HEK293 (cell line): ENCODE data around the gene RGS13.

Experiments
- CTCF ChIA-PET: fragments of 350-600 bp; formaldehyde crosslinking; extraction: SDS; loops from one replicate; lab custom pipeline; 2021; ENCODE audit warnings: antibody characterized with exemption; lab: Yijun Ruan, JAX
- POLR2A ChIA-PET: fragments of 300-600 bp; formaldehyde crosslinking; extraction: SDS; loops from one replicate; lab custom pipeline; 2020; ENCODE audit warnings: antibody characterized with exemption, inconsistent platforms; lab: Yijun Ruan, JAX
- H3K27ac ChIP-seq: fragments of 200-500 bp; sonication (Bioruptor generic); 2 replicates; pipeline ENCODE4 v1.5.1; 2014; ENCODE audit warnings: low read depth, low read length, control low read depth, inconsistent platforms; ENCODE audit errors: extremely low read depth
- H3K36me3 ChIP-seq, 2 experiments: fragments of 200-500 bp in 1 of 2; sonication (Bioruptor generic) in 1 of 2; 1 replicate in 1 of 2; 2 replicates in 1 of 2; pipeline ENCODE4 v1.5.1; 2014 to 2017; ENCODE audit warnings: inconsistent platforms in 2 of 2, low read length in 2 of 2; ENCODE audit not compliant: control insufficient read depth in 2 of 2, insufficient read depth in 1 of 2
- H3K4me1 ChIP-seq: fragments of 200-500 bp; sonication (Bioruptor generic); 2 replicates; pipeline ENCODE4 v1.5.1; 2014; ENCODE audit warnings: mild to moderate bottlenecking, low read length, inconsistent platforms; ENCODE audit not compliant: control insufficient read depth, insufficient read depth
- H3K4me3 ChIP-seq: 2 replicates; pipeline ENCODE4 v1.5.1; 2011; ENCODE audit warnings: low read depth, mild to moderate bottlenecking, control low read depth, low read length, moderate library complexity
- H3K9me3 ChIP-seq: fragments of 200-500 bp; sonication (Bioruptor generic); 2 replicates; pipeline ENCODE4 v1.5.1; 2014; ENCODE audit warnings: low read depth, low read length, inconsistent platforms; ENCODE audit not compliant: control insufficient read depth, insufficient read depth
- BCL11B ChIP-seq: fragments of 450-650 bp; formaldehyde crosslinking; IDR thresholded peaks from 2 replicates; pipeline ENCODE4 v1.5.1; 2016; ENCODE audit warnings: low read depth, missing biosample characterization, missing genetic modification characterization
- GLI4 ChIP-seq: fragments of 450-650 bp; formaldehyde crosslinking; IDR thresholded peaks from 2 replicates; pipeline ENCODE4 v1.5.1; 2016; ENCODE audit warnings: missing biosample characterization, missing genetic modification characterization
- KLF1 ChIP-seq: fragments of 450-650 bp; formaldehyde crosslinking; IDR thresholded peaks from 2 replicates; pipeline ENCODE4 v1.5.1; 2016; ENCODE audit warnings: missing biosample characterization, missing genetic modification characterization
- KLF10 ChIP-seq: fragments of 450-650 bp; IDR thresholded peaks from 2 replicates; pipeline ENCODE4 v1.5.1; 2018; ENCODE audit warnings: missing biosample characterization, mild to moderate bottlenecking, missing genetic modification characterization
- KLF7 ChIP-seq: fragments of 450-650 bp; formaldehyde crosslinking; IDR thresholded peaks from 2 replicates; pipeline ENCODE4 v1.5.1; 2016; ENCODE audit warnings: missing biosample characterization, missing genetic modification characterization, borderline replicate concordance
- KLF8 ChIP-seq: fragments of 450-650 bp; formaldehyde crosslinking; IDR thresholded peaks from 2 replicates; pipeline ENCODE4 v1.5.1; 2016; ENCODE audit warnings: missing biosample characterization, missing genetic modification characterization
- MZF1 ChIP-seq: fragments of 450-650 bp; formaldehyde crosslinking; IDR thresholded peaks from 2 replicates; pipeline ENCODE4 v1.5.1; 2017; ENCODE audit warnings: missing biosample characterization, missing genetic modification characterization, borderline replicate concordance
- RBAK ChIP-seq: fragments of 450-650 bp; formaldehyde crosslinking; IDR thresholded peaks from 2 replicates; pipeline ENCODE4 v1.5.1; 2016; ENCODE audit warnings: missing biosample characterization, missing genetic modification characterization
- SCRT2 ChIP-seq: fragments of 450-650 bp; formaldehyde crosslinking; IDR thresholded peaks from 2 replicates; pipeline ENCODE4 v1.5.1; 2016; ENCODE audit warnings: missing biosample characterization, missing genetic modification characterization
- TCF7L2 ChIP-seq: IDR thresholded peaks from 2 replicates; pipeline ENCODE4 v1.6.1; 2011; ENCODE audit warnings: low read depth, mild to moderate bottlenecking, inconsistent platforms, low read length, moderate library complexity, borderline replicate concordance
- ZBTB21 ChIP-seq: fragments of 450-650 bp; formaldehyde crosslinking; IDR thresholded peaks from 2 replicates; pipeline ENCODE4 v1.5.1; 2017; ENCODE audit warnings: missing biosample characterization, missing genetic modification characterization
- ZFP37 ChIP-seq: fragments of 450-650 bp; formaldehyde crosslinking; IDR thresholded peaks from 2 replicates; pipeline ENCODE4 v1.5.1; 2016; ENCODE audit warnings: missing biosample characterization, missing genetic modification characterization
- ZNF114 ChIP-seq: fragments of 450-650 bp; formaldehyde crosslinking; IDR thresholded peaks from 2 replicates; pipeline ENCODE4 v1.5.0; 2017; ENCODE audit warnings: missing biosample characterization, missing genetic modification characterization
- ZNF146 ChIP-seq: fragments of 450-650 bp; formaldehyde crosslinking; IDR thresholded peaks from 2 replicates; pipeline ENCODE4 v1.5.1; 2016; ENCODE audit warnings: missing biosample characterization, missing genetic modification characterization
- ZNF169 ChIP-seq: fragments of 450-650 bp; formaldehyde crosslinking; IDR thresholded peaks from 2 replicates; pipeline ENCODE4 v1.5.1; 2016; ENCODE audit warnings: missing biosample characterization, missing genetic modification characterization
- ZNF221 ChIP-seq: fragments of 450-650 bp; formaldehyde crosslinking; IDR thresholded peaks from 2 replicates; pipeline ENCODE4 v1.5.1; 2017; ENCODE audit warnings: missing biosample characterization, missing genetic modification characterization, borderline replicate concordance
- ZNF23 ChIP-seq: fragments of 450-650 bp; formaldehyde crosslinking; IDR thresholded peaks from 2 replicates; pipeline ENCODE4 v1.5.1; 2016; ENCODE audit warnings: missing biosample characterization, missing genetic modification characterization, borderline replicate concordance
- ZNF510 ChIP-seq: fragments of 450-650 bp; formaldehyde crosslinking; IDR thresholded peaks from 2 replicates; pipeline ENCODE4 v1.5.1; 2018; ENCODE audit warnings: mild to moderate bottlenecking, missing genetic modification characterization, missing biosample characterization; ENCODE audit not compliant: insufficient replicate concordance
- ZNF558 ChIP-seq: fragments of 450-650 bp; formaldehyde crosslinking; IDR thresholded peaks from 2 replicates; pipeline ENCODE4 v1.5.1; 2016; ENCODE audit warnings: missing biosample characterization, missing genetic modification characterization
- ZNF76 ChIP-seq: fragments of 450-650 bp; formaldehyde crosslinking; IDR thresholded peaks from 2 replicates; pipeline ENCODE4; 2016; ENCODE audit warnings: low read depth, missing biosample characterization, missing genetic modification characterization, borderline replicate concordance
- ZNF785 ChIP-seq: fragments of 450-650 bp; formaldehyde crosslinking; IDR thresholded peaks from 2 replicates; pipeline ENCODE4 v1.5.1; 2016; ENCODE audit warnings: missing biosample characterization, missing genetic modification characterization
- ZSCAN23 ChIP-seq: fragments of 450-650 bp; formaldehyde crosslinking; IDR thresholded peaks from 2 replicates; pipeline ENCODE4 v1.5.1; 2016; ENCODE audit warnings: missing biosample characterization, missing genetic modification characterization
- TF ChIP-seq, protein P1 (sequence below): fragments of 450-650 bp; formaldehyde crosslinking; IDR thresholded peaks from 2 replicates; pipeline ENCODE4 v1.5.1; 2016; ENCODE audit warnings: missing biosample characterization, missing genetic modification characterization
- TF ChIP-seq, protein P2 (sequence below): fragments of 450-650 bp; formaldehyde crosslinking; IDR thresholded peaks from 2 replicates; pipeline ENCODE4 v1.5.1; 2016; ENCODE audit warnings: missing biosample characterization, missing genetic modification characterization, borderline replicate concordance
- TF ChIP-seq, protein P3 (sequence below): fragments of 450-650 bp; formaldehyde crosslinking; conservative IDR thresholded peaks from 2 replicates; pipeline ENCODE4 v1.5.1; 2016; ENCODE audit warnings: low read depth, missing biosample characterization, missing genetic modification characterization

Gene RGS13

DNA sequence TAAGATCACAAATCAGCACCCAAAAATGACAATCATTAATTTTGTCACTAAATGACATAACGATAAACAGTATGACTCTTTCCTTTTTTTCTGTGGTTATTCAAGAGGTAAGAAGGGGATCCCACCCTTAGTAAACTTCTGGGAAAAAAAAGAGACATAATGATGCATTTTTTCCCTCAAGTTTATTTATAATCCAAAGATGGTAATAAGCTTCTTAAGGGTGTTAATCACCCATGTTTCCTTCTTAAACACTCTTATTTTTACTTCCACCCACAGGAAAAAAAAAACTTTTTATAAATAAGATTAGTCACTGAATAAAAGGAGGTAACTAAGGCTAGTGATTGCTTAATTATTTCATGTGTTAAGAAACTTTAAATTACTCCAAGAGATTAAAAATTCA, 35.7 kb upstream of the RGS13 start:
- CTCF ChIA-PET, result no interaction called here
- TF ChIP-seq ZNF169 (tag by site-specific recombination) (no peak), ZNF558 (tag by site-specific recombination) (no peak), KLF7 (tag by site-specific recombination) (no peak), TCF7L2 (no peak), ZBTB21 (tag by site-specific recombination) (no peak), ZNF114 (tag by site-specific recombination) (no peak), MZF1 (tag by site-specific recombination) (no peak), KLF8 (tag by site-specific recombination) (no peak), ZFP37 (tag by site-specific recombination) (no peak), GLI4 (no peak), ZNF23 (tag by site-specific recombination) (no peak), ZSCAN23 (tag by site-specific recombination) (no peak)
- TF ChIP-seq, protein P1, sequence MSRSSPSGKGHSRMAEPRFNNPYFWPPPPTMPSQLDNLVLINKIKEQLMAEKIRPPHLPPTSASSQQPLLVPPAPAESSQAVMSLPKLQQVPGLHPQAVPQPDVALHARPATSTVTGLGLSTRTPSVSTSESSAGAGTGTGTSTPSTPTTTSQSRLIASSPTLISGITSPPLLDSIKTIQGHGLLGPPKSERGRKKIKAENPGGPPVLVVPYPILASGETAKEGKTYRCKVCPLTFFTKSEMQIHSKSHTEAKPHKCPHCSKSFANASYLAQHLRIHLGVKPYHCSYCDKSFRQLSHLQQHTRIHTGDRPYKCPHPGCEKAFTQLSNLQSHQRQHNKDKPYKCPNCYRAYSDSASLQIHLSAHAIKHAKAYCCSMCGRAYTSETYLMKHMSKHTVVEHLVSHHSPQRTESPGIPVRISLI (tag by site-specific recombination), result no peak
- TF ChIP-seq, all 188 proteins: peak for 0
- no peaks in the 10 kb centered on the region for H3K36me3 ChIP-seq
- no peak overlapping the region for H3K4me3 ChIP-seq
- H3K9me3 ChIP-seq, result no peaks in the 10 kb centered on the region
- H3K27ac ChIP-seq, result no peak overlapping the region
- H3K4me1 ChIP-seq, result no peaks in the 10 kb centered on the region
- POLR2A ChIA-PET, result no interaction called here

DNA sequence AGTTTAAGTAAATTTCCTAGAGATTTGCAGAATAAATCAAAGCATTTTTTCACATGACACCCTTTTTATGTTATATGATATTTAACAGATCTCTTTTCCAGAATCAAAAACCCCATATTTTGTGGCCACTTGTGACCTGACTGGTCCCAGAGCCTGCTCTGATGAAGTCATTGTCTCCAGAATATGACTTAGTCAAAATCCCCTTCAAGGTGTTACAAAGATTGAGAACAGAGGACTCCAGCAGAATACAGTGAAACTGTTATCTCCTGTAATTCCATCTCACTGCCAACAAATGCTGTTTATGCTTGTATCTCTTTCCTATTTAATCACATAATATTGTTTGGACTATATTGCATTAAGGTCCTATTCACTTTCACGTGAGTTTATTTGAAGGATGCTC, 34.8 kb upstream of the RGS13 start:
- Histone ChIP-seq H3K4me1 (no peaks in the 10 kb centered on the region), H3K9me3 (no peaks in the 10 kb centered on the region), H3K36me3 (no peaks in the 10 kb centered on the region), H3K27ac (no peak overlapping the region), H3K4me3 (no peak overlapping the region)
- ChIA-PET CTCF (interaction anchor here (0.6 kb wide), 1 partner anchor 605 kb away, joined by 5 read pairs; no protein-coding TSS in a partner anchor), POLR2A (no interaction called here)
- TF ChIP-seq KLF1, result no peak

DNA sequence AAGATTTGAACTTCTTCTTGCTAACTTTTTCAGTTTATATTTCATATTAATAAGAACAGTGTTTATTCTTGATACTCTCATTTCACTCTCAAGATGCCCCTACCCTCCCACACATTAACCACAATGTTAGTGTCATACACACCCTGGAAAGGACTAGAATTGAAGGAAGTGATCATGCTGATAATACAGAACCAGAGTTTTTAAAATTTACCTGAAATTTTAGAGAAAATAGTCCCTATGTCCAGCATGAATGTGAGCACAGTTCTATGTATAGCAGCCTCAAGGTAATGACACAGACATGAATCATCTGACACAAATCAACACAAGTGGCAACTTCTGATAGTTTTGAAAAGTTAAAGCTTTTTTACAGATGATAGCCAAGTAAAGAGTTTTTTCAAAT, 34.4 kb upstream of the RGS13 start:
- no peaks in the 10 kb centered on the region for H3K4me1 ChIP-seq
- ChIA-PET POLR2A (no interaction called here), CTCF (interaction anchor here (0.6 to 0.8 kb wide), 2 partner anchors 106 to 127 kb away, joined by 4 to 7 read pairs; no protein-coding TSS in a partner anchor)
- no peaks in the 10 kb centered on the region for H3K36me3 ChIP-seq
- no peak overlapping the region for H3K4me3 ChIP-seq
- H3K9me3 ChIP-seq, result no peaks in the 10 kb centered on the region
- no peak overlapping the region for H3K27ac ChIP-seq
- TF ChIP-seq ZNF510 (tag by site-specific recombination) (no peak), RBAK (tag by site-specific recombination) (no peak), ZNF146 (no peak), SCRT2 (tag by site-specific recombination) (no peak), ZNF76 (tag by site-specific recombination) (no peak), KLF10 (no peak), ZNF221 (tag by site-specific recombination) (no peak), BCL11B (no peak), ZNF785 (no peak)
- TF ChIP-seq, protein P2, sequence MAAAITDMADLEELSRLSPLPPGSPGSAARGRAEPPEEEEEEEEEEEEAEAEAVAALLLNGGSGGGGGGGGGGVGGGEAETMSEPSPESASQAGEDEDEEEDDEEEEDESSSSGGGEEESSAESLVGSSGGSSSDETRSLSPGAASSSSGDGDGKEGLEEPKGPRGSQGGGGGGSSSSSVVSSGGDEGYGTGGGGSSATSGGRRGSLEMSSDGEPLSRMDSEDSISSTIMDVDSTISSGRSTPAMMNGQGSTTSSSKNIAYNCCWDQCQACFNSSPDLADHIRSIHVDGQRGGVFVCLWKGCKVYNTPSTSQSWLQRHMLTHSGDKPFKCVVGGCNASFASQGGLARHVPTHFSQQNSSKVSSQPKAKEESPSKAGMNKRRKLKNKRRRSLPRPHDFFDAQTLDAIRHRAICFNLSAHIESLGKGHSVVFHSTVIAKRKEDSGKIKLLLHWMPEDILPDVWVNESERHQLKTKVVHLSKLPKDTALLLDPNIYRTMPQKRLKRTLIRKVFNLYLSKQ (tag by site-specific recombination), result no peak
- TF ChIP-seq, protein P3, sequence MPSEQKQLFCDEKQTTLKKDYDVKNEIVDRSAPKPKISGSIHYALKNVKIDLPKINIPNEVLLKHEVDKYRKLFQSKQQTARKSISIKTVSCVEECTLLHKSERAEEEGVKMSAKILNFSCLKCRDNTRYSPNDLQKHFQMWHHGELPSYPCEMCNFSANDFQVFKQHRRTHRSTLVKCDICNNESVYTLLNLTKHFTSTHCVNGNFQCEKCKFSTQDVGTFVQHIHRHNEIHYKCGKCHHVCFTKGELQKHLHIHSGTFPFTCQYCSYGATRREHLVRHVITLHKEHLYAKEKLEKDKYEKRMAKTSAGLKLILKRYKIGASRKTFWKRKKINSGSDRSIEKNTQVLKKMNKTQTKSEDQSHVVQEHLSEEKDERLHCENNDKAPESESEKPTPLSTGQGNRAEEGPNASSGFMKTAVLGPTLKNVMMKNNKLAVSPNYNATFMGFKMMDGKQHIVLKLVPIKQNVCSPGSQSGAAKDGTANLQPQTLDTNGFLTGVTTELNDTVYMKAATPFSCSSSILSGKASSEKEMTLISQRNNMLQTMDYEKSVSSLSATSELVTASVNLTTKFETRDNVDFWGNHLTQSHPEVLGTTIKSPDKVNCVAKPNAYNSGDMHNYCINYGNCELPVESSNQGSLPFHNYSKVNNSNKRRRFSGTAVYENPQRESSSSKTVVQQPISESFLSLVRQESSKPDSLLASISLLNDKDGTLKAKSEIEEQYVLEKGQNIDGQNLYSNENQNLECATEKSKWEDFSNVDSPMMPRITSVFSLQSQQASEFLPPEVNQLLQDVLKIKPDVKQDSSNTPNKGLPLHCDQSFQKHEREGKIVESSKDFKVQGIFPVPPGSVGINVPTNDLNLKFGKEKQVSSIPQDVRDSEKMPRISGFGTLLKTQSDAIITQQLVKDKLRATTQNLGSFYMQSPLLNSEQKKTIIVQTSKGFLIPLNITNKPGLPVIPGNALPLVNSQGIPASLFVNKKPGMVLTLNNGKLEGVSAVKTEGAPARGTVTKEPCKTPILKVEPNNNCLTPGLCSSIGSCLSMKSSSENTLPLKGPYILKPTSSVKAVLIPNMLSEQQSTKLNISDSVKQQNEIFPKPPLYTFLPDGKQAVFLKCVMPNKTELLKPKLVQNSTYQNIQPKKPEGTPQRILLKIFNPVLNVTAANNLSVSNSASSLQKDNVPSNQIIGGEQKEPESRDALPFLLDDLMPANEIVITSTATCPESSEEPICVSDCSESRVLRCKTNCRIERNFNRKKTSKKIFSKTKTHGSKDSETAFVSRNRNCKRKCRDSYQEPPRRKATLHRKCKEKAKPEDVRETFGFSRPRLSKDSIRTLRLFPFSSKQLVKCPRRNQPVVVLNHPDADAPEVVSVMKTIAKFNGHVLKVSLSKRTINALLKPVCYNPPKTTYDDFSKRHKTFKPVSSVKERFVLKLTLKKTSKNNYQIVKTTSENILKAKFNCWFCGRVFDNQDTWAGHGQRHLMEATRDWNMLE (tag by site-specific recombination), result no peak
